Esophagus squamous epithelium (tissue), 4 donors: ENCODE data around the gene EPS8.

ENCODE experiments used
- POLR2A ChIP-seq, 4 donors: fragments of 450-650 bp; IDR thresholded peaks; one replicate each; pipeline ENCODE4 v1.6.1; 2017; ENCODE audit warnings: antibody characterized with exemption in 4 of 4, mild to moderate bottlenecking in 4 of 4, moderate library complexity in 3 of 4
- TF ChIP-seq, protein P1 (sequence below), 6 experiments: fragments of 450-650 bp in 4 of 6; fragments of 200-600 bp in 2 of 6; sonication (generic) in 2 of 6; IDR thresholded peaks; one replicate each; pipeline ENCODE4 v1.5.1; 2016 to 2019; ENCODE audit warnings: antibody characterized with exemption in 6 of 6, mild to moderate bottlenecking in 4 of 6, moderate library complexity in 4 of 6

DNA sequence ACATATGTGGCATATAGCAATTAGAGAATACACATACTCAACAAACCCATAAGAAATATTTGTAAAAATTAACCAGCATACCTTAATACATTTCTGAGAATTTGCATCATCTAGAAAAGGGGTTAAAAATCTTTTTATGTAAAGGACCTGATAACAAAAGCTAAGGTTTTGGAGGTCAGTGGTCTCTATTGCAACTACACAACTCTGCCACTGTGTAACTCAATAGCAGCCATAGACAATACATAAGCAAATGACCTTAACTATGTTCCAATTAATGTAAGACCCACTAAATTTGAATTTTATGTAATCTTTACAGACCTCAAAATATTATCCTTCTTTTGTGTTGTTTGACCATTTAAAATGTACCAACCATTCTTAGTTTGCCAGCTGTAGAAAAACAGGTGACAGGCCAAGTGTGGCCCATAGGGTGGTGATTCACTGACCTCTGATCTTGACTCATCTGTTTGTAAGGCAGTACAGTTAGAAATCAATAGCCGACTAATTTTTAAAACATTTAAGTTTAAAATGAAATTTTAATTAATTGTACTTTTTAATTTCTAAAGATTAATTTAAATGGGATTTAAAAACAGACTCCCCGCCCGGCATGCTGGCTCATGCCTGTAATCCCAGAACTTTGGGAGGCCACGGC lies 7.4 kb upstream of the EPS8 start:
- TF ChIP-seq, protein P1, sequence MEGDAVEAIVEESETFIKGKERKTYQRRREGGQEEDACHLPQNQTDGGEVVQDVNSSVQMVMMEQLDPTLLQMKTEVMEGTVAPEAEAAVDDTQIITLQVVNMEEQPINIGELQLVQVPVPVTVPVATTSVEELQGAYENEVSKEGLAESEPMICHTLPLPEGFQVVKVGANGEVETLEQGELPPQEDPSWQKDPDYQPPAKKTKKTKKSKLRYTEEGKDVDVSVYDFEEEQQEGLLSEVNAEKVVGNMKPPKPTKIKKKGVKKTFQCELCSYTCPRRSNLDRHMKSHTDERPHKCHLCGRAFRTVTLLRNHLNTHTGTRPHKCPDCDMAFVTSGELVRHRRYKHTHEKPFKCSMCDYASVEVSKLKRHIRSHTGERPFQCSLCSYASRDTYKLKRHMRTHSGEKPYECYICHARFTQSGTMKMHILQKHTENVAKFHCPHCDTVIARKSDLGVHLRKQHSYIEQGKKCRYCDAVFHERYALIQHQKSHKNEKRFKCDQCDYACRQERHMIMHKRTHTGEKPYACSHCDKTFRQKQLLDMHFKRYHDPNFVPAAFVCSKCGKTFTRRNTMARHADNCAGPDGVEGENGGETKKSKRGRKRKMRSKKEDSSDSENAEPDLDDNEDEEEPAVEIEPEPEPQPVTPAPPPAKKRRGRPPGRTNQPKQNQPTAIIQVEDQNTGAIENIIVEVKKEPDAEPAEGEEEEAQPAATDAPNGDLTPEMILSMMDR (IDR thresholded peaks at IDR 0.05) = no peak
- TF ChIP-seq POLR2A (IDR thresholded peaks at IDR 0.05) = no peak
